COLO668 (cell line): ENCODE measurements around the gene CCDC18.
"Not testable (repeated sequence)": the region's sequence is repeated elsewhere in the genome, so short reads cannot be mapped to it uniquely, and the experiment has no call there.

Experiments used
- DNase-seq: peaks from one replicate; lab custom pipeline; 2025; ENCODE audit not compliant: unreplicated experiment; lab: John Stamatoyannopoulos, UW

The CCDC18 gene

GRCh38 chr1:93180723-93181613, at the start of gene CCDC18:
TSS of gene CCDC18 (plus strand) at chr1:93180724. CDS start at chr1:93183362, 2,638 bp downstream.
- no peak for DNase-seq

GRCh38 chr1:93132638-93133037, 47.9 kb upstream of the CCDC18 start:
- DNase-seq: no peak

GRCh38 chr1:93136445-93136844, 44.1 kb upstream of the CCDC18 start:
- DNase-seq: no peak

- no peak for DNase-seq
These were observed 42.8 kb upstream of the CCDC18 start for GRCh38 chr1:93137604-93138292.

GRCh38 chr1:93140106-93140505, 40.4 kb upstream of the CCDC18 start:
- DNase-seq: no peak

GRCh38 chr1:93142161-93142560, 38.4 kb upstream of the CCDC18 start:
- DNase-seq: no peak

- no peak for DNase-seq
These were observed 37.4 kb upstream of the CCDC18 start for GRCh38 chr1:93143136-93143535.

- DNase-seq: no peak
These were observed 36.8 kb upstream of the CCDC18 start for GRCh38 chr1:93143769-93144168.

GRCh38 chr1:93148001-93148400, 32.5 kb upstream of the CCDC18 start:
- no peak for DNase-seq

GRCh38 chr1:93150729-93151128, 29.8 kb upstream of the CCDC18 start:
- DNase-seq: no peak

- no peak for DNase-seq
These were observed 29.1 kb upstream of the CCDC18 start for GRCh38 chr1:93151474-93151873.

GRCh38 chr1:93152835-93153234, 27.7 kb upstream of the CCDC18 start:
- no peak for DNase-seq

- DNase-seq: no peak
These were observed 25.6 kb upstream of the CCDC18 start for GRCh38 chr1:93154898-93155297.

GRCh38 chr1:93155335-93155734, 25.2 kb upstream of the CCDC18 start:
- no peak for DNase-seq

GRCh38 chr1:93159337-93159736, 21.2 kb upstream of the CCDC18 start:
- DNase-seq: no peak

- DNase-seq: not testable (repeated sequence)
These were observed 17.2 kb upstream of the CCDC18 start for GRCh38 chr1:93163314-93163713.

GRCh38 chr1:93164816-93165215, 15.7 kb upstream of the CCDC18 start:
- no peak for DNase-seq

GRCh38 chr1:93165895-93166294, 14.6 kb upstream of the CCDC18 start:
- not testable (repeated sequence) for DNase-seq

- DNase-seq: no peak
These were observed 13.5 kb upstream of the CCDC18 start for GRCh38 chr1:93167006-93167405.

GRCh38 chr1:93170141-93170678, 10.3 kb upstream of the CCDC18 start:
- not testable (repeated sequence) for DNase-seq

- DNase-seq: no peak
These were observed 8.9 kb upstream of the CCDC18 start for GRCh38 chr1:93171549-93172034.

- no peak for DNase-seq
These were observed 7.7 kb upstream of the CCDC18 start for GRCh38 chr1:93172778-93173177.
